ENCODE data around the gene ARRB1.
"Not testable (repeated sequence)": the region's sequence is repeated elsewhere in the genome, so short reads cannot be mapped to it uniquely, and the experiment has no call there.

GRCh38 chr11:75304941-75305340 lies 46.5 kb downstream of the ARRB1 start:
- TF ChIP-seq, protein P1, sequence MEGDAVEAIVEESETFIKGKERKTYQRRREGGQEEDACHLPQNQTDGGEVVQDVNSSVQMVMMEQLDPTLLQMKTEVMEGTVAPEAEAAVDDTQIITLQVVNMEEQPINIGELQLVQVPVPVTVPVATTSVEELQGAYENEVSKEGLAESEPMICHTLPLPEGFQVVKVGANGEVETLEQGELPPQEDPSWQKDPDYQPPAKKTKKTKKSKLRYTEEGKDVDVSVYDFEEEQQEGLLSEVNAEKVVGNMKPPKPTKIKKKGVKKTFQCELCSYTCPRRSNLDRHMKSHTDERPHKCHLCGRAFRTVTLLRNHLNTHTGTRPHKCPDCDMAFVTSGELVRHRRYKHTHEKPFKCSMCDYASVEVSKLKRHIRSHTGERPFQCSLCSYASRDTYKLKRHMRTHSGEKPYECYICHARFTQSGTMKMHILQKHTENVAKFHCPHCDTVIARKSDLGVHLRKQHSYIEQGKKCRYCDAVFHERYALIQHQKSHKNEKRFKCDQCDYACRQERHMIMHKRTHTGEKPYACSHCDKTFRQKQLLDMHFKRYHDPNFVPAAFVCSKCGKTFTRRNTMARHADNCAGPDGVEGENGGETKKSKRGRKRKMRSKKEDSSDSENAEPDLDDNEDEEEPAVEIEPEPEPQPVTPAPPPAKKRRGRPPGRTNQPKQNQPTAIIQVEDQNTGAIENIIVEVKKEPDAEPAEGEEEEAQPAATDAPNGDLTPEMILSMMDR (IDR thresholded peaks at IDR 0.05) = not testable (repeated sequence)
- TF ChIP-seq POLR2A (IDR thresholded peaks at IDR 0.05) = not testable (repeated sequence)
